Uterine smooth muscle cell (primary cell): Measurements from ENCODE around the gene YY1AP1. TPM values are rescaled to one million over a fixed set of nuclear protein-coding genes. Genes with fewer than 3 reads are reported as not detected.

ENCODE experiments used
- total RNA-seq: library from RNA; depleted of rRNA; stranded (reverse); fragments of >200 nt; gene quantifications from 2 replicates; pipeline ENCODE4 v1.2.3, GENCODE V29; 2014

YY1AP1 gene, protein sequence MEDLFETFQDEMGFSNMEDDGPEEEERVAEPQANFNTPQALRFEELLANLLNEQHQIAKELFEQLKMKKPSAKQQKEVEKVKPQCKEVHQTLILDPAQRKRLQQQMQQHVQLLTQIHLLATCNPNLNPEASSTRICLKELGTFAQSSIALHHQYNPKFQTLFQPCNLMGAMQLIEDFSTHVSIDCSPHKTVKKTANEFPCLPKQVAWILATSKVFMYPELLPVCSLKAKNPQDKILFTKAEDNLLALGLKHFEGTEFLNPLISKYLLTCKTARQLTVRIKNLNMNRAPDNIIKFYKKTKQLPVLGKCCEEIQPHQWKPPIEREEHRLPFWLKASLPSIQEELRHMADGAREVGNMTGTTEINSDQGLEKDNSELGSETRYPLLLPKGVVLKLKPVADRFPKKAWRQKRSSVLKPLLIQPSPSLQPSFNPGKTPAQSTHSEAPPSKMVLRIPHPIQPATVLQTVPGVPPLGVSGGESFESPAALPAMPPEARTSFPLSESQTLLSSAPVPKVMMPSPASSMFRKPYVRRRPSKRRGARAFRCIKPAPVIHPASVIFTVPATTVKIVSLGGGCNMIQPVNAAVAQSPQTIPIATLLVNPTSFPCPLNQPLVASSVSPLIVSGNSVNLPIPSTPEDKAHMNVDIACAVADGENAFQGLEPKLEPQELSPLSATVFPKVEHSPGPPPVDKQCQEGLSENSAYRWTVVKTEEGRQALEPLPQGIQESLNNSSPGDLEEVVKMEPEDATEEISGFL
- 39.4 and 43.1 TPM in 2 replicates for total RNA-seq

DNA sequence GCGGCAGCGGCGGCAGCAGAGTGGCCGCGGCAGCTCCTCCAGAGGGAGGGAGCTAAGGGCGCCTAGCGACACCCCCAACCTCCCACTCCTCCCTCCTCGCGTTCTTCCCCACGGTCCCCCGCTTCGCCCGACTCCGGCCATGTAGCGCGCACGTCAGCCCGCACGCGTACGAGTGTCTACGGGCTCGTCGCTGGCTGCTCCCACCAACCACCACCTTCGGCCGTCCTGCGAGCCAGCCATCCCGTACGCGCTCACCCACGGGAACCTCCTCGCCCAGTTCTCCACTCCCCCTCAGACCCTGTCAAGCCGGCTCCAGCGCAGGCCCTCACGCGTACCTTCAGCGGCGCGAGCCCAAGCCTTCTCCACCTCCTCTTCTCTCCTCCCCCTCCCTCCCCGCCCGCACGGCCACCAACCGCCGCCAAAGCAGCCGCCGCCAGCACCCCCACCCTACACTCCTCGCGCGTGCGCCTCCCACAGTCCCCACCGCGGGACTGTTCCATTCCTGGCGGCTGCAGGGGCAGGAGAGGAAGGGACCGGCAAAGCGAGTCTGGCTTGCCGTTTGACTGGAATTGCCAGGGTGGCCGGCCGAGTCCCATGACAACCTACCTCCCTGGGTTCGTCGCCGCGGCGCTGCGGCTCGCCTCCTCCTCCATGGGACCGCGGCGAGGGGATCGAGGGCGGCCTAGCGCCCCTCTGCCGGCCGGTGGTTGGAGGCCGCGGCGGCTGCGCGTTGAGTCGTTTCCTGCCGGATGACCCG lies at the start of gene YY1AP1:
Gene YY1AP1, minus strand, starts transcription at position 451 of the 757 bp plus-strand sequence. CDS start 8,338 bp downstream, outside the sequence.

DNA sequence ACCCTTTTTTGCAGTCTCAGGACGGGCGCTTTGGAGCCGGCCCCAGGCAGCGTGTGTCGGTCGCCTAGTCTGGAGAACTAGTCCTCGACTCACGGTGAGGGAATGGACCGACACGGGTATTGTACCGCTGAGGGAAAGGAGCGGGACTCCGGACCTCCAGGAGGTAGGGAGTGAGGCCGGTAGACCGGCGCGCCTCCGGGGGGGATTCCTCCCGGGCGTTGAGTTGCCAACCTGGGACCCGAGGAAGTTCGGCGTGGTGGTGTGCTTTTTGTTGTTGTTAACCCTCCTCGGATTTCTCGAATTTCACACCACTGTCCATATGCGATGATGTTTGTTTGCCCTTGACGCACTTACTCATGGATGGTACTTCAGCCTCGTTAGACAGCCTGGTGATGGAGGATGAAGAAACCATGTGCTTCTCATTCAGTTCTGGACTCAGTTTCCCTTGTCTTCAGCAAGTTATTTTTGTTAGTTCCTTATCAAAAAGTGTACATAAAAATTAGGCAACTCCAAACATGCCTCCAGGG lies 570 bp upstream of the YY1AP1 start, which contains the start of gene DAP3:
Gene DAP3, plus strand, starts transcription at position 11 of the 527 bp plus-strand sequence. CDS start 20,689 bp downstream, outside the sequence.

DNA sequence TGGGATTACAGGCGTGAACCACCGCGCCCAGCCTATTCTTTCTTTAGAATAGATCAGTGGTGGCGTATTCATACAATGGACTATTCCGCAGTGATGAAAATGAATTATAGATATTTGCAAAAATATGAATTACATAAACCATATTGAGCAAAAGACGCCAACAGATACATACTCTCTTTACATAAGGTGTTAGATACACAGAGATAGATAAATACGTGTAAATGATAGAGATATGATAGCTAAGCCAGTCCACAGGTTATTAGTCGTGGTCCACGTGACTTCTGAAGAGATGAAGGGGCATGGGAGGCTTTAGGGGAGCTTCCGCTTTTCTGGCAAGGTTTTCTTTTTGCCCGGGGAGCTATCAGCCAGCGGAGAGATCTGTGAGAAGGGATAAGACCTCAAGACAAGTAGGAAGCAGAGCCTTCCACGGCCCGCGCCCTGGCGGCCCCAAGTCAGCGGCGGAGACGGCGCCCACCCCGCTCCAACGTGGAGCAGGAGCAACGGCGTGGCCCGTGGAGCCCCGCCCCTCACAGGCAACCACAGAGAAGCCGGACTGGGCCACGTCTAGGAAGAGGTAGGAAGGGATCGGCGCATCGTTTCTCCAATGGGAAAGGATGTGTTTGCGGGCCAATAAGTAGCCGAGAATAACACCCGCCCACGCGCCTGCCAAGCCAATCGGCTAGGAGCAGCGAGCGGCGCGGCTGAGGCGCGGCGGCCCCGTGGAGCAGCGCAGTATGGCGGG lies 78.9 kb downstream of the YY1AP1 start, which contains the start of gene MSTO1:
Gene MSTO1, plus strand, starts transcription at position 704 of the 742 bp plus-strand sequence. Its CDS starts 31 bp downstream, at position 735.

Other genes with a start within 250 kb of the YY1AP1 start
- 24.1 and 33.6 TPM in 2 replicates for gene ASH1L, start 126.0 kb downstream of the YY1AP1 start, total RNA-seq
- 35.9 and 51.4 TPM in 2 replicates for gene MSTO1, start 78.6 kb downstream of the YY1AP1 start, total RNA-seq
- 53.9 and 54.5 TPM in 2 replicates for gene DAP3, start 317 bp upstream of the YY1AP1 start, total RNA-seq
- 33.2 and 33.8 TPM in 2 replicates for gene GON4L, start 168.4 kb upstream of the YY1AP1 start, total RNA-seq
- 40.4 and 46.0 TPM in 2 replicates for gene SYT11, start 170.8 kb upstream of the YY1AP1 start, total RNA-seq
- 40.2 and 53.9 TPM in 2 replicates for gene RIT1, start 222.6 kb upstream of the YY1AP1 start, total RNA-seq
- gene KHDC4, start 245.6 kb upstream of the YY1AP1 start, total RNA-seq, result 35.7 and 36.5 TPM in 2 replicates